Daoy (cell line): ENCODE data around the gene ATP1B1. TPM values are rescaled to one million over a fixed set of nuclear protein-coding genes. Genes with fewer than 3 reads are reported as not detected.
"Not testable (repeated sequence)": the region's sequence is repeated elsewhere in the genome, so short reads cannot be mapped to it uniquely, and the experiment has no call there.

Experiments
- DNase-seq: peaks from one replicate; pipeline ENCODE4 v3.0.0-alpha.2; 2015; ENCODE audit warnings: low read depth
- total RNA-seq: library from RNA; depleted of rRNA; stranded (reverse); fragments of >200 nt; shearing (Covaris generic); gene quantifications from 2 replicates; pipeline ENCODE4 v1.2.3, GENCODE V29; 2014

The ATP1B1 gene
- total RNA-seq, 1 experiment from 2014 or later = 46.6 TPM

DNA sequence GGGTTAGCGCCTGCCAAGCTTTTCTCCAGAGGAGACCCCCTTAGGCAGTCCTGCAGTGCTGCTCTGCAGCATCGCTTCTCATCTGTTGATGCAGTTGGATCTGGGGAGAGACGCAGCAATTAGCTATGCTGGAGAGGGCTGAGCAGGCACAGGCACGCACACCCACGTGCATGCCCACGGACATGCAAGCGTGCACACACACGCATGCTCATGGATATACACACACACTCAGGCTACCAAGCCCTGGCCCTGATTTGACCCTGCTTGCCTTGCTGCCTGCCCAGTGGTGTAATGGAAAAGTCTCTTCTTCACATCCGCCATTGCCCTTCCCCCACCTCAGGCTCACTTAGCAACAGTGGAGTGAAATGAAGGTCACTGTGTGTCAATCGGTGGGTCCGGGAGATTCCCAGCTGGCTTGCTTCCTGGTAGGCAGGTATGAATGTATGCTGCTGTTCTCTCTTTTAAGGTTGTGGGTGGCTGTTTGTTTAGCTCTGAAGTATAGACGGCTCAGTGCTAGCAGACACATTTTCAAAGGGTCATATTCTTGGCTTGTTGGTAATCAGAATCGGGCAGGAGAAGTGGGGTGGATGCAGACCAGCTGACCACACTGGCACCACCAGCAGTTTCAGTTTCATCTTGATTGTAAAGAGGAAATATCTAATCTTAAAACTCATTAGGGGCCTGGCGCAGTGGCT is 9.5 kb downstream of the ATP1B1 start:
- peak; percentile 60 for DNase-seq

DNA sequence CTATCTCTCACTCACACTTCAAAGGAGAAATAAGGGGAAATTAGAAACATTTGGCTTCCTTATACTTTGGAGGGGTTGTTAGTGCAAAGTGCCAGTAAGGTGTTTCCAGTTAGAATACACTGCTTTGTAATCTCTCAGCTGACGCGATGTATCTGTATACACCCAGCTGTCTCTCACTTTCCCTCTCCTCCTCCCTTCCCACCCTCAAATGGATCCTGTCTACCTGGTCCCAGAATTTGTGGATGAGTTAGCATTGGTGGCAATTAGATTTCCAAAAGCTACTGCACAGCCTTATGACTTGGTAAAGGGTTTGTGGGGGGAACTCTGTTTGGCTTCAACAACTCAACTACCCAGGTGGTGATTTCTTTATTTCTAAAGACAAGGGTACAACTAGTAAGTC is 10.5 kb downstream of the ATP1B1 start:
- DNase-seq = no peak

DNA sequence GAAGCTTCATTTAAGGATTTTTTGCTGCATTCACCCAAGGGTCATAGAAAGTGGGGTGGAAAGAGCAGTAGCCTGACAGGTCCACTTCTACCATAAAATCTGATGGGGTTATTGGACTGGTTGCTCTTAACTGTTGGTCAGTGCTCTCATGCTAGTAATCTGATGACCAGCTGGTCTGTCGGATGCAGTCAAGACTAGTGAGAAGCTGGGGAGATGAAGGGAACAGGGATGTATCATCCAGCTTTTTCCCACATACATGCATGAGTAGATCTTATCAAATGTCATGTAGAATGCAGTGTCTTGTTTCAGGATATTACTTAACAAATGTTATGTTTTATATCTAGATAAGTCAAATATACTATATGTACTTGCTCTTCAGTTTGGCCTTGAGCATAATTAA is 11.1 kb downstream of the ATP1B1 start:
- DNase-seq = no peak

DNA sequence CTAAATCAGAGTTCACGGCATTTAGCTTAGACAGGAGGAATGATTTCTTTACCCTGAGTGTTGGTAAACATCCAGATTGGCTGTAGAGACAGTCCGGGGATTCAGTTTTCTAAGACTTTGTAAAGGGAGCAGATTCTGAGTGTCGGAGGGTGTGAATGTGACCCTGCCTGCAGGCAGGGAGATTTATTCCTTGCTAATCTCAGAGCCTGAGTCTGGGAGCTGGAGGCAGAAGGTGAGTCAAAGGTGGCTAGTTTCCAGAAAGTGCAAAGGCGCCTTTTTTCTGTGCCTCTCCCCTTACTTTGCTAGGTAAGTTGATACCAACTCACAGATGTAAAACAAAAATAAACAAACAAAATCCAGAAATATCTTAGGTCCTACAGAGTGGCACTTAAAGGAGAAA is 11.7 kb downstream of the ATP1B1 start:
- no peak for DNase-seq

DNA sequence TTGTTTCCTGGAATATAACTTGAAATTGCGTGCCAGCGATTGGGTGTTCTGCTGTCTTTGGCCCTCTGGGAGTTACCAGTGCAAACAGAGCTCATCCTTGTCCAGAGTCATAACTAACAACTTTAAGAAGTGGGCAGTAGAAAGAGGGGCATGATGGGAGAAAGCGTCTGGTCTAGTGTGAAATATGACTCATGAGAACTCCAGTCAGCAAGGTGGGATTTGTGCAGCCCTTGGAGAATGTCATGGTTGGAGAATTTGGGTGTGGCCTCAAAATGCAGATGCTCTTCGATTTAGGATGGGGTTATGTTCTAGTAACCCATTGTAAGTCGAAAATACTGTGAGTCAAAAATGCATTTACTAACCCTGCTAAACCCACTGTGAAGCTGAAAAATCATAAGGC is 12.9 kb downstream of the ATP1B1 start:
- peak; percentile 65 for DNase-seq

DNA sequence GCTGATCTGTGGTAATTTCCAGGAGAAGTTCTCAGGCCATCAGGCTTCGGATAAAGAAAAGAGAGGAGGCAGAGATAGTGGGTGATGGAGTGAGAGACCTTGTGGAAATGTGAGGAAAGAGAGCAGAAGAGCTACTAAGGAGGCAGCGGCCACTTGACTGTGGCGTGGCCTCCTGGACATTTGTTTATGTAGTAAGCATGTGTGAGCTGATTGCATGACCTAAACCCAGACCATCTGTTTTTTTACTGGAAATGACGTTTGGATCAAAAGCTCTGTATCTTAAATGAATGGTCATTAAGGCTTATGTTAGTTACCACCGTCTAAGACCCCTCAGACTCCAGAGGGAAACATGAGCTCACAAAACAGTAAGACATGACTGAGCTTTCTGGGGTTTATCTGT is 13.6 kb downstream of the ATP1B1 start:
- DNase-seq = no peak

DNA sequence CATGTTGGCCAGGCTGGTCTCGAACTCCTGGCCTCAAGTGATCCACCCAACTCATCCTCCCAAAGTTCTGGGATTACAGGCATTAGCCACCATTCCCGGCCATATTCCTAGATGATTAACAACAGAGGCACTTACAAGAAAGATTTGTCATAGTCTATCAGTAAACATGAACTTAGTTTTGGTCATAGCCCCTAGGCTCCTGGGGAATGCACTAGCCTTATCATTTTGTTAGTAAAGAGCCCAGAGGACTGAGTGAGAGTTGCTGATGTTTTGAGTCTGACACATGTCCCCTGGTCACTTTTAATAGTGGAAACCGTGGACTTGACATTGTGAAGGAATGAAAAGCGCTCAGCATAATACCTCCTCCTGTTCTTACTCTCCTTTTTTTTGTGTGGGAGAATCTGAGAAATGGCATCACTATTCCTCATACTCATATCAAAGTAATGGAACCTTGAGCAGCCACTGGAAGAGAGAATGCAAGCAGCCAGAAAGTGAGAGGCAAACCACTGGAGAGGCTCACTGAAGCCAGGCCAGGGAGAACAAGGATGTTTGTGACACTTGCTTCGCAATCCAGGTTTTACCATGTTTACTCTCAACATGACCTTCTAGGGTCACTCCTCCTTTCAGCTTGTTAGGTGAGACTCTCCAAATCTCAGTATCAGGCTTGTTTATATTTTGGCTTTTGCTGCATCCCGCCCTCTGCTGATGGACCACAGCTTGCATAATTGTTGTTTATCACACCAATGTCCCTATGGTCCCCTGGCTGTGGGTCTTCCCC is 14.8 kb downstream of the ATP1B1 start:
- DNase-seq = no peak

DNA sequence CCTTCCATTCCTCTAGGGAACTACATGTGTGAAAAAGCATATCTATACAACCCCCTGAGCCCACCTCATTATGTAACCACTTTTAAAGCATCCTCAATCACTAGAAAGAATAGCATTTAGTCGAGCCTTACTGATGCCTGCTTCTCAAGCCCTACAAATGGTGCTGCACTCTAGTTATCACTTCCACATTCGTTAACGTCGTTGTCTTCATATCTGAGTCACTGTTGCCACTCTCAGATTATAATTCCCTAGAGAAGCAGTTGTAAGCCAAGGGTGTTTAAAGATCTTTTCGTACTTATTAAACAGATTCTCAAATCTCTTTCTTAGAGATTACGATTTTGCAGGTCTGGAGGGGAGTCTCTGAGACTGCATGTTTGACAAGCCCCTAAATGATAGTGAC is 16.5 kb downstream of the ATP1B1 start:
- DNase-seq = no peak

DNA sequence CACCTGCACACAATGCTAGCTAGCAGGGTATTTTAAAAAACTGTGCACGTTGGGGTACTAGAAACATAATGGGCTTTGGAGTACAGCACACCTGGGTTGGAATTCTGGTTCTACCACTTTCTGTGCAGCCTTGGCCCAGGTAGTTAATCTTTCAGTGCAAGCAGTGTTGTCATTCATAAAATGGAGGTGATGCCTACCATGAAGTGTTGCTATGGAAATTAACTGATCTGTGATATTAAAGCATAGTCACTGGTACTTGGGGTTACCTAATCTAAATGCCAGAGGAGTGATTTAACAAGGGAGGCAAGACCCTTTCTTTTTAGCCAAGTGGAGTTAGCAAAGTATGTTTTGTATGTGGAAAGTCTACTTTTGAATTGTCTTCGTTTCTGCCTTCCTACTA is 18.0 kb downstream of the ATP1B1 start:
- DNase-seq = no peak

DNA sequence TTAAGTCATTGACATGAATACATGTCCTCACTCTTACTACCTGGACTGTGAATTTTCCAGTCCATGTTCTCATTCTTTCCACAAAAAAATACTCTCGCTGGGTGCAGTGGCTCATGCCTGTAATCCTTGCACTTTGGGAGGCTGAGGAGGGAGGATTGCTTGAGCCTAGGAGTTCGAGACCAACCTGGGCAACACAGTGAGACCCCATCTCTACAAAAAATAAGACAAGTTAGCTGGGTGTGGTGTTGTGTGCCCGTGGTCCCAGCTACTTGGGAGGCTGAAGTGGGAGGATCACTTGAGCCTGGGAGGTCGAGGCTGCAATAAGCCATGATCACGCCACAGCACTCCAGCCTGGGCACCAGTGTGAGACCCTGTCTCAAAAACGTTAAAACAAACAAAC is 19.1 kb downstream of the ATP1B1 start:
- DNase-seq = not testable (repeated sequence)

DNA sequence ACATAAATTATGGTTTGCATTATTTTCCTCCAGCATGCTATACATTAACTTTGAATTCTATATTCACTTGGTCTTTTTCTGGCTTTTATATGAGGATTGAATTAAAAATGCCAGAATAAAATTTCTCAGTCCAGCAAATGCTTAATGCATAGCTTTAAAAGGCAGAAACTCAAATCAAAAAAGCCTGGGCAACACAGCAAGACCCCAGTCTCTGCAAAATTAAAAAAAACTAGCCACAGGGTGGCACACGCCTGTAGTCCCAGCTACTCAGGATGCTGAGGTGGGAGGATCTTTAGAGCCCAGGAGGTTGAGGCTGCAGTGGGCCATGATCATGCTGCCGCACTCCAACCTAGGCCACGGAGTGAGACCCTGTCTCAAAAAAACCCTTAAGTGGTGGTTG is 19.8 kb downstream of the ATP1B1 start:
- DNase-seq = no peak

DNA sequence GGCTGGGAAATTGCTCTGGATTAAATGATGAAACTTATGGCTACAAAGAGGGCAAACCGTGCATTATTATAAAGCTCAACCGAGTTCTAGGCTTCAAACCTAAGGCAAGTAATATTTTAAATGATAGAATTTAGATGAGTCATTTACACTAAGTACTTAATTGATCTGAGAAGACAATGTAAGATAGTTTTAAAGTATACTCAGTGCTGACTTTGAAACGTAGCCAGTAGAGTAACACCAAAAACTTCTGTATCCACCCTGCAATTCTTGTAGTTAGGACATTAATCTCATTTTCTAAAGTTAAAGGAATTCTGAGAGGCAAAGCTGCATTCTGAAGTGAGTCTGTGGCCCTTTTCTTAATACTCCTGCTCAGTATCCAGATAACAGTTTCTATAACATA is 20.8 kb downstream of the ATP1B1 start:
- DNase-seq = no peak

DNA sequence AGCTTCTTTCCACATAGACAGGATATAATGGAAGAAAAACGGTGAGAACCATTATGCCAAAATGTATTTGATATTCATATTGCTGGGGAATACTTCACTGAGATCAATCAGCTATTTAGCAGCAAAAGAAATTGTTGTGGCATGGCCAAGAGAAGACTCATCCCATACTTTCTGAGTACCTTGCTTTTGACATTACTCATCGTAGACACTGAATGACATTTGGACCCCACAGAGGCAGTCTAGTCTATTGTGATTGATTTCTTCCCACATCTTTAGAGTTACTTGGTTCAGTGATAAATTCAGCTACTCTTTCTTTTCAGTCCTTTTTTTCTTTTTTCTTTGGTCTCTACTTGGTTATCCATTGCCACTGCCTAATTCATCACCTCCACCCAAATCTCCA is 22.1 kb downstream of the ATP1B1 start:
- no peak for DNase-seq

DNA sequence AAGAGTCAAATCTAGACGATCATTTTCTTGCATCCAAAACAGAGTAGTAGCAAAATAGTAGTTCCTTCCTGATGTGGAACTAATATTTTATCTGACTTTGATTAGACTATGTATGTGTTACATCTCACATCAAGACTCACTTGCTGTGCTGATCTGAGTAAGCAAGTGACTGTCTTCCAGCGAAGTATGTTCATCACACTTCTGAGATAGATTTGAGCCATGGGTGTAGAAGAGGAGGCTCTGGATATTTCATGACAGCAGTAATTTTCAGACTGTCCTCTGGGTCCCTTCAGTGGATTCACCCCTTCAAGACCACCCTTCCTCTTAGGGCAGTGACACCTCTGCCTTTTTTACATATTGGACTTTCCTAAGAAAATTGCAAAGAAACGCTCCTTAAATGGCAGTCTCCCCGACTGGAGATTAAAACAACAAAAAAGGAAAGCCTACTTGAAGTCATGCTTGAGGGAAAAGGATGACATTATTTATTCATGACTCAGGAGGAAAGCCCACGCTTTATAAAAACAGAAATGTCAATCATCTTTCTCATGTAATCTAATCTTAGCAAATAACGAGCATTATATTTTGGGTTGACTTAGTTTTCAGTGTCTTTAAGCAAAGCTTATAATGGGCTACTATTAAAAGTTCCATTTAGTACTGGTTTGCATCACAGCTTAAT is 22.8 kb downstream of the ATP1B1 start:
- no peak for DNase-seq

DNA sequence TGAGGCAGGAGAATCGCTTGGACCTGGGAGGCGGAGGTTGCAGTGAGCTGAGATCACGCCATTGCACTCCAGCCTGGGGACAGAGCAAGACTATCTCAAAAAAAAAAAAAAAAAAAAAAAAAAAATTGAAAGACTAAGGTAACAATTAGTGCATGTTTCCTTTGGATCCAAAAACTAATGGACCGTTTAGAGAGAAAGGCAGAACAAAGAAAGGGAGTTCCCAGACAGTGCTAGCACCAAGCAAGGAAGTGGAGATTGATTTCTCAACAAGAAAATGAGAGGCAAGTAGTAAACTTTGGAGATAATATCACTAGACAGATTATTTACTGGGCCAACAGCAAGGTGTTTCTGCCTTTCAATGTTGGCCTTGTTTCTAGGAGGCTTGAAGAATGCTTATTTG is 24.2 kb downstream of the ATP1B1 start:
- no peak for DNase-seq

DNA sequence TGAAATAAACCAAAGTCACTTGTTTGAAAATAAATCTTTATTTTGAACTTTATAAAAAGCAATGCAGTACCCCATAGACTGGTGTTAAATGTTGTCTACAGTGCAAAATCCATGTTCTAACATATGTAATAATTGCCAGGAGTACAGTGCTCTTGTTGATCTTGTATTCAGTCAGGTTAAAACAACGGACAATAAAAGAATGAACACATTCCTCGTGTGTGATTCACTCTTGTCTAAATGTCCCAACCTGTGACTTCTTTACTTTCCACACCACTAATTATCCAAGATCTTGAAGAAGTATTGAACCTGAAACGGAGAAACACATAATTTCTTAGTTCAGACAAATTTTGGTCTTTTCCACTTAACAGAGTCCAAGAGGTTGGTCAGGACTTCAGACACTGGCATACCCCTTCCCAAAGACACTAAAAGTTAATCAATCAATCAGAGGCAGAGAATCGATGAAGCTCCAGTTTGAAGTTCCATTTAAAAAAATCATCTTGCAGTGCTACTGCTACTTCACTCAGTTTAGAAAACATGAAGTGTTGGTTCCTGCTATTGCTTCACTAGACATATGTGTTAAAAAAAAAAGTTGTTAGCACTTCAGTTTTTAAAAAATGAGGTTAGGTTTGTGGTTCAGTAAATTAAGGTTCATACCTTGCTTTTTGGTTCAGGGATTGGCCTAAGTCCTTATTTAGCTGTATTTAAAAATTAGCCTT is 26.2 kb downstream of the ATP1B1 start:
- DNase-seq = no peak

DNA sequence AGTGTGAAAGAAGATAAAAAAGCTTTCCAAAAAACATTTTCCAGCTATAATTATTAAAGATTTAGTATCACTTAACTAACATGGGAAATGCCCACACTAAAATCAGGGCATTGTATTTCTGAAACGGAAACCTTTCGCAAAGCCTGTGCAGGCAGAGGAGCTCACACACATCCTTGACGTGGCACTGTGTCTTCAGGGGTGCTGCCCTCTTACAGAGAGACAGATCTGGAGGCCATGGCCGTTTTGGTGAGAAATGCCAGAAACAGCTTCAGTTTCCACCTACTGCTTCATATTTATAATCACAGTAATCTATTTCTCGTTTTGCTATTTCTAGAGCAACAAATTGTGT is 26.7 kb downstream of the ATP1B1 start:
- DNase-seq = no peak

DNA sequence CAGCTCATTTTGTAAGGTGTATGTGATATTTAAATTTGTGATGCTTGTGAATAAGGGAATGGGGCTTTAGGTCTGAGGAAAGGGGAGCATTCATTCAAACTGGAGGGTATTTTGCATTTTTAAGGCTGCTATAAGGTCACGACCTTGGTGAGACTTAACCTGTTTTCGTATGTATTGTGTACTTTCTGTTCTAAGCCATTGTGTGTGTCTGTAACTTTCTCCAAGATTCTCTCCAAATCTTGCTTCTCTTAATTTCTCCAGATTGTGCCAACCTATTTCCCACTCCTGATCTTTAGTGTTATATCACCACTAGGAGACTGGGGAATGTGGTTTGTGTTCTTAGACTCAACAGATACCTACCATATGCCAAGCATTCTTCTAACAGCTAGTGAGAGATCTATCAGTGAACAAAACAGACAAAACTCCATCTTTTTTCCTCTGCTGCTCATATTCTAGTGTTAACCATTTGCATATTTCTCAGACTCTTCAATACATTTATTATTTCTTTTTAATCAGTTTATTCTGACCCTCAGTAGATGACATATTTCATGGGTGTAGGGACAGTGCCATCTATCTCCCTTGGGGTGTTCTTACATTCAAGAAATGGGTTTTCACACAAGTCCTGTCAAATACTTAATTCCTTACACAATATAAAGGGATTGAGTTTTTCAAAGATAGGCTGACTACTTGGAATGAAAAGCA is 27.5 kb downstream of the ATP1B1 start:
- DNase-seq = no peak

DNA sequence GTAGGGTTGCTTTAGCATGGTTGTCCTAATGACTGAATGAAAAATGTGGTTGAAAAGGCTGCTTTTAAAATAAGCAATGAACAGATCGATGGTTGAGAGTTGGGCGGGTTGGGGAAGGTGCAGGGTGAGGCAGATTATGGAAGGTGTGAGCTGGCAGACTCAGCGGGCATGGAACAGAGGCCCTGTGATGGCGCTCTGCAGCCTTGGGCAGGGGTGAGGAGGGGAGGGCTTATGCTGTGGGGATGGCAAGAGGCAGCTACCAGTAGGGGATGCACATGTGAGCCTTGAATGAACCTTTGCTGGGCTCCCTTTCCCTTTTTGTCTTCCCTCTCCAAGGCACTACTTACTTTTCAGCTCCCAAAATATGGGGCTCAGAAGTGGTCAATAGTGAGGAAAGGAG is 30.9 kb downstream of the ATP1B1 start:
- DNase-seq = no peak

DNA sequence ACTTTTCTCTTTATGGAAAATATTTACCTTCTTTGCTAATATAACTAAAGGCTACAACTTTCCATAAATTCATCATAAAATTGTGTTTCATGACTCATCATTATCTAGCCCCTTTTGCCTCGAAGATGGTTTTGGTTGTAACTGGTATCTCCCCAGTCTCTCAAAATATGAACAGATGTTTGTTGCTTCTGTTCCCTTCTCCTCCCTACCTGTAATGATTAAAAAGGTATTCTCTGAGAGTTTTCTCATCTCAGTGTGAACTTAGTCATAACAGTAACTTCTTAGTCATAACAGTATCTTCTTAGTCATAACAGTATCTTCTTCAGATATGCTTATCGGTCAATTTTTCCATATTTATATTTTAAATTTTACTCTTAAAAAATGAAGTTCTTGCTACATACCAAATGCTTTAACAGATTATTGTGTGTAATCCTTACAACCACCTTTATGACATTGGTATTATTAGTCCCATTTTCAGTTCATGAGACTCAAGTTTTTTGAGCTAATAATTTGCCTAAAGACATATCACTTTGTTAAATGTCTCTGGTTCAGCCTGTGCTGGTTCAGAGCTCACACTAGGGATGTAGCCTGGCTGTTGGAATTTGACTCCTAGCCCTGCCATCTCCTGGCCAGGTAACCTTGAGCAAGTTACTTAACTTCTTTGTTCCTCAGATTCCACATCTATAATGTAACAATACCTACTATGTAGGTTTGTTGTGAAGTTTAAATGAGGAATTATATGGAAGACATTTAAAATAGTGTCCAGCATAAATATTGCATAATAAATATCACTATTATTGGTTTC is 32.6 kb downstream of the ATP1B1 start:
- no peak for DNase-seq

DNA sequence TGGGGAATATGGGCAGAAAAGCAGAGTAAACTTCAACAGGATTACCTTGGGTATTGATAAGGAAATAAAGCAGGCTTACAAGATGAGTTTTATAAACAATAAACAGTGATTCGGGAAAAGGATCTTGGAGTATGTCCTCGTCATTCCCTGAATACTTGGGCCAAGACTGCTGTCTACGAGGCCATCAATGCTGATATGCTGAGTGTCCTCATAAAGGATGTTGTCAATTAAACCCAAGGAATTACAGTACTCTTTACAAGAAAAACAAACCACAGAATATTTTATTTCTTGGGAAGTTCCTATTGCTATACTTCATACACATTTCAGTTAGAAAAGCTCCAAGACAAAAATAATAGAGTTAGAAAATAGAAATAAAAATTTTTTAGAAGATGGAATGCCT is 34.9 kb downstream of the ATP1B1 start:
- no peak for DNase-seq
